GM18907 (cell line): ENCODE measurements around the gene RUVBL2.
"Not testable (repeated sequence)": the region's sequence is repeated elsewhere in the genome, so short reads cannot be mapped to it uniquely, and the experiment has no call there.

Experiments used
- ATAC-seq: cut with Tn5 transposase; IDR thresholded peaks from one replicate; pipeline ENCODE4 v1.9.1; 2021; ENCODE audit warnings: mild to moderate bottlenecking, moderate library complexity; ENCODE audit not compliant: unreplicated experiment

Gene RUVBL2

GRCh38 chr19:49038557-49039276 is 45.0 kb downstream of the RUVBL2 start:
- ATAC-seq, result not testable (repeated sequence)

- not testable (repeated sequence) for ATAC-seq
Measured at GRCh38 chr19:49039736-49040135, 46.0 kb downstream of the RUVBL2 start.

- no peak for ATAC-seq
Measured at GRCh38 chr19:49042177-49042576, 48.5 kb downstream of the RUVBL2 start.

GRCh38 chr19:49042666-49043065 is 49.0 kb downstream of the RUVBL2 start:
- not testable (repeated sequence) for ATAC-seq

GRCh38 chr19:49043548-49043947 is 49.9 kb downstream of the RUVBL2 start, which contains the start of gene CGB5:
TSS of gene CGB5 (plus strand) at chr19:49043848. CDS start at chr19:49044210, 362 bp downstream.
- ATAC-seq, result not testable (repeated sequence)

GRCh38 chr19:49049011-49049410 is 55.3 kb downstream of the RUVBL2 start, which contains the start of gene CGB8:
TSS of gene CGB8 (minus strand) at chr19:49049111. CDS start at chr19:49048739, 372 bp downstream.
- not testable (repeated sequence) for ATAC-seq

GRCh38 chr19:49049834-49050233 is 56.1 kb downstream of the RUVBL2 start:
- ATAC-seq, result not testable (repeated sequence)

- not testable (repeated sequence) for ATAC-seq
Measured at GRCh38 chr19:49050376-49051033, 56.8 kb downstream of the RUVBL2 start.

GRCh38 chr19:49056101-49056901 is 62.6 kb downstream of the RUVBL2 start:
- no peak for ATAC-seq

GRCh38 chr19:49056902-49057596 is 63.4 kb downstream of the RUVBL2 start:
- not testable (repeated sequence) for ATAC-seq

GRCh38 chr19:49057636-49058234 is 64.0 kb downstream of the RUVBL2 start, which contains the start of gene CGB7:
TSS of gene CGB7 (minus strand) at chr19:49057749. CDS start at chr19:49055375, 2,374 bp downstream.
- ATAC-seq, result no peak

GRCh38 chr19:49058562-49058961 is 64.9 kb downstream of the RUVBL2 start:
- ATAC-seq, result no peak

GRCh38 chr19:49059053-49059452 is 65.4 kb downstream of the RUVBL2 start:
- no peak for ATAC-seq

GRCh38 chr19:49061000-49061399 is 67.3 kb downstream of the RUVBL2 start:
- no peak for ATAC-seq

- ATAC-seq, result no peak
Measured at GRCh38 chr19:49061445-49061844, 67.8 kb downstream of the RUVBL2 start.

GRCh38 chr19:49064029-49064629 is 70.4 kb downstream of the RUVBL2 start:
- no peak for ATAC-seq

GRCh38 chr19:49064768-49065611 is 71.3 kb downstream of the RUVBL2 start, which contains the start of gene NTF4:
TSS of gene NTF4 (minus strand) at chr19:49064818. CDS start at chr19:49061997, 2,821 bp downstream.
- ATAC-seq, result no peak
